Neuronal stem cell (in vitro differentiated cells): ENCODE measurements around the gene TNFRSF12A.
A peak's percentile ranks its signal among the peaks of the same experiment; 100 is the strongest.

Experiments used
- DNase-seq: peaks from one replicate; pipeline ENCODE4 v3.0.0-alpha.2; 2013; ENCODE audit warnings: low spot score
- H2AFZ ChIP-seq: one replicate; pipeline ENCODE4 v1.6.1; 2013; ENCODE audit warnings: mild to moderate bottlenecking, low read length, inconsistent platforms
- H2AK5ac ChIP-seq: 2 replicates; pipeline ENCODE4 v1.6.1; 2013; ENCODE audit warnings: low read depth, mild to moderate bottlenecking, inconsistent platforms, low read length, moderate library complexity, mixed read lengths
- H2BK120ac ChIP-seq: 2 replicates; pipeline ENCODE4 v1.6.1; 2013; ENCODE audit warnings: low read depth, mild to moderate bottlenecking, inconsistent platforms, low read length, moderate library complexity, mixed read lengths
- H2BK12ac ChIP-seq: one replicate; pipeline ENCODE4 v1.6.1; 2013; ENCODE audit warnings: low read length, inconsistent platforms
- H2BK15ac ChIP-seq: 2 replicates; pipeline ENCODE4 v1.6.1; 2013; ENCODE audit warnings: mild to moderate bottlenecking, low read length, inconsistent platforms, mixed read lengths
- H2BK5ac ChIP-seq: one replicate; pipeline ENCODE4 v1.6.1; 2013; ENCODE audit warnings: inconsistent platforms, mild to moderate bottlenecking, low read length, moderate library complexity
- H3K14ac ChIP-seq: one replicate; pipeline ENCODE4 v1.6.1; 2013; ENCODE audit warnings: low read length, inconsistent platforms
- H3K18ac ChIP-seq: 2 replicates; pipeline ENCODE4 v1.6.1; 2013; ENCODE audit warnings: low read length, inconsistent platforms
- H3K23ac ChIP-seq: 2 replicates; pipeline ENCODE4 v1.6.1; 2013; ENCODE audit warnings: low read depth, mild to moderate bottlenecking, mixed read lengths, low read length, inconsistent platforms; ENCODE audit not compliant: poor library complexity
- H3K27ac ChIP-seq: replicated peaks from 3 replicates; pipeline ENCODE4 v1.5.1; 2013; ENCODE audit warnings: low read length, inconsistent platforms
- H3K27me3 ChIP-seq, 3 experiments: 2 replicates each; pipeline ENCODE4 v1.6.1; 2013; ENCODE audit warnings: low read length in 3 of 3, mild to moderate bottlenecking in 2 of 3, inconsistent platforms in 1 of 3, low read depth in 1 of 3, mixed read lengths in 1 of 3, moderate library complexity in 1 of 3; ENCODE audit not compliant: control insufficient read depth in 3 of 3, insufficient read depth in 3 of 3
- H3K36me3 ChIP-seq, 2 donors: replicated peaks in 1 of 2; 2 replicates each; pipeline ENCODE4 v1.6.1; 2013; ENCODE audit warnings: low read length in 2 of 2; ENCODE audit not compliant: control insufficient read depth in 2 of 2, insufficient read depth in 2 of 2
- H3K4ac ChIP-seq: 2 replicates; pipeline ENCODE4 v1.6.1; 2013; ENCODE audit warnings: inconsistent platforms, mild to moderate bottlenecking, low read length, moderate library complexity
- H3K4me1 ChIP-seq, 2 donors: 1 replicate in 1 of 2; 2 replicates in 1 of 2; pipeline ENCODE4 v1.6.1; 2013; ENCODE audit warnings: low read length in 2 of 2, low read depth in 1 of 2; ENCODE audit not compliant: control insufficient read depth in 2 of 2, insufficient read depth in 1 of 2
- H3K4me2 ChIP-seq: one replicate; pipeline ENCODE4 v1.6.1; 2013; ENCODE audit warnings: mild to moderate bottlenecking, low read length, inconsistent platforms; ENCODE audit not compliant: insufficient read depth, poor library complexity, severe bottlenecking
- H3K4me3 ChIP-seq, 2 donors: 2 replicates each; pipeline ENCODE4 v1.5.1; 2013; ENCODE audit warnings: low read length in 2 of 2, mild to moderate bottlenecking in 2 of 2, inconsistent platforms in 1 of 2, moderate library complexity in 1 of 2
- H3K79me1 ChIP-seq: one replicate; pipeline ENCODE4 v1.6.1; 2013; ENCODE audit warnings: low read depth, mild to moderate bottlenecking, inconsistent platforms, low read length, moderate library complexity
- H3K9ac ChIP-seq: one replicate; pipeline ENCODE4 v1.6.1; 2013; ENCODE audit warnings: mild to moderate bottlenecking, low read depth, low read length, inconsistent platforms; ENCODE audit not compliant: poor library complexity
- H3K9me3 ChIP-seq, 2 donors: replicated peaks in 1 of 2; 2 replicates each; pipeline versions ENCODE3 to v1.6.1; 2013; ENCODE audit warnings: low read length in 2 of 2, mild to moderate bottlenecking in 2 of 2, inconsistent platforms in 1 of 2, low read depth in 1 of 2, mixed read lengths in 1 of 2, moderate library complexity in 1 of 2; ENCODE audit not compliant: control insufficient read depth in 2 of 2, insufficient read depth in 1 of 2
- H4K8ac ChIP-seq: one replicate; pipeline ENCODE4 v1.6.1; 2013; ENCODE audit warnings: low read depth, mild to moderate bottlenecking, inconsistent platforms, low read length, moderate library complexity
- H4K91ac ChIP-seq: one replicate; pipeline ENCODE4 v1.6.1; 2013; ENCODE audit warnings: low read length, low read depth, mild to moderate bottlenecking, inconsistent platforms; ENCODE audit not compliant: poor library complexity
- WGBS, 2 donors: extraction: QIAGEN DNeasy Blood & Tissue Kit; methylation state at CpG; one replicate each; pipeline ENCODE4 v1.1.7; 2013; ENCODE audit warnings: missing lambda C conversion rate in 2 of 2, mixed read lengths in 1 of 2; ENCODE audit not compliant: insufficient read length in 2 of 2, insufficient replicate concordance in 1 of 2; ENCODE audit errors: extremely low coverage in 2 of 2; 5-methylcytosine and 5-hydroxymethylcytosine counted together

Gene TNFRSF12A

GRCh38 chr16:2974319-2975056, 45.7 kb upstream of the TNFRSF12A start:
- H3K4me2 ChIP-seq: no peak overlapping the region
- H3K4ac ChIP-seq: no peak overlapping the region

GRCh38 chr16:2975161-2975795, 44.9 kb upstream of the TNFRSF12A start:
- H3K4me3 ChIP-seq: no peak overlapping the region
- no peak overlapping the region for H3K14ac ChIP-seq
- H3K23ac ChIP-seq: peak overlapping the region; percentile 43
- H3K18ac ChIP-seq: no peak overlapping the region
- no peaks in the 10 kb centered on the region for H3K27me3 ChIP-seq
- H2BK15ac ChIP-seq: no peak overlapping the region
- H2AFZ ChIP-seq: no peak overlapping the region
- no peak overlapping the region for H3K27ac ChIP-seq
- no peak overlapping the region for H2AK5ac ChIP-seq
- no peak overlapping the region for H2BK12ac ChIP-seq
- H3K79me1 ChIP-seq: peaks cover 16% of the 10 kb centered on the region
- no CpG with 5 or more reads among the region's 28 CpGs for WGBS, 2 donors
- H3K4ac ChIP-seq: no peak overlapping the region
- no peak overlapping the region for H4K8ac ChIP-seq
- H3K9me3 ChIP-seq: no peaks in the 10 kb centered on the region
- peaks cover 32 to 80% of the 10 kb centered on the region in 2 donors for H3K36me3 ChIP-seq
- H3K4me1 ChIP-seq: peaks cover 12 to 13% of the 10 kb centered on the region in 2 donors
- H2BK5ac ChIP-seq: no peak overlapping the region
- no peak overlapping the region for H2BK120ac ChIP-seq
- no peak overlapping the region for H4K91ac ChIP-seq
- DNase-seq: no peak
- no peak overlapping the region for H3K4me2 ChIP-seq
- peak overlapping the region; percentile 60 for H3K9ac ChIP-seq

More at GRCh38 chr16:2974319-2975056, 45.7 kb upstream of the TNFRSF12A start:
- H2BK120ac ChIP-seq: no peak overlapping the region
- H3K18ac ChIP-seq: no peak overlapping the region
- peak overlapping the region; percentile 73 for H3K23ac ChIP-seq
- no peak overlapping the region for H3K27ac ChIP-seq
- no peak for DNase-seq
- H4K91ac ChIP-seq: no peak overlapping the region
- H2AFZ ChIP-seq: no peak overlapping the region
- H2BK12ac ChIP-seq: no peak overlapping the region
- peaks cover 9% of the 10 kb centered on the region in 2 donors for H3K4me1 ChIP-seq
- H3K4me3 ChIP-seq: no peak overlapping the region
- no peaks in the 10 kb centered on the region for H3K27me3 ChIP-seq
- peak overlapping the region; percentile 65 for H4K8ac ChIP-seq
- H2BK5ac ChIP-seq: no peak overlapping the region
- no peak overlapping the region for H2AK5ac ChIP-seq
- H2BK15ac ChIP-seq: no peak overlapping the region
- H3K79me1 ChIP-seq: peaks cover 16% of the 10 kb centered on the region
- no peak overlapping the region for H3K9ac ChIP-seq
- H3K9me3 ChIP-seq: no peaks in the 10 kb centered on the region
- WGBS, 2 donors: no CpG with 5 or more reads among the region's 15 CpGs
- H3K36me3 ChIP-seq: peaks cover 32 to 80% of the 10 kb centered on the region in 2 donors
- H3K14ac ChIP-seq: no peak overlapping the region

- H3K36me3 ChIP-seq: peaks cover 31 to 76% of the 10 kb centered on the region in 2 donors
Observed at GRCh38 chr16:2976201-2976600, 44.0 kb upstream of the TNFRSF12A start.

GRCh38 chr16:2976673-2977072, 43.5 kb upstream of the TNFRSF12A start:
- peaks cover 9% of the 10 kb centered on the region for H3K79me1 ChIP-seq
- no peak overlapping the region for H2BK120ac ChIP-seq
- no peak overlapping the region for H3K23ac ChIP-seq
- no peak overlapping the region for H2BK12ac ChIP-seq
- H3K9ac ChIP-seq: no peak overlapping the region
- no peak overlapping the region for H3K4ac ChIP-seq
- H3K18ac ChIP-seq: no peak overlapping the region
- no peak overlapping the region for H2BK5ac ChIP-seq
- no peak overlapping the region for H2BK15ac ChIP-seq
- H2AK5ac ChIP-seq: no peak overlapping the region
- no peaks in the 10 kb centered on the region for H3K27me3 ChIP-seq
- no peak overlapping the region for H3K4me2 ChIP-seq
- no CpG with 5 or more reads among the region's 15 CpGs for WGBS, 2 donors
- no peaks in the 10 kb centered on the region for H3K9me3 ChIP-seq
- no peak overlapping the region for H3K27ac ChIP-seq
- no peak overlapping the region for H4K8ac ChIP-seq
- no peak overlapping the region for H2AFZ ChIP-seq
- H3K4me1 ChIP-seq: peaks cover 10 to 15% of the 10 kb centered on the region in 2 donors
- peaks cover 29 to 71% of the 10 kb centered on the region in 2 donors for H3K36me3 ChIP-seq
- H3K4me3 ChIP-seq: no peak overlapping the region
- no peak for DNase-seq
- no peak overlapping the region for H4K91ac ChIP-seq
- H3K14ac ChIP-seq: no peak overlapping the region

More at GRCh38 chr16:2976201-2976600, 44.0 kb upstream of the TNFRSF12A start:
- no peaks in the 10 kb centered on the region for H3K27me3 ChIP-seq
- DNase-seq: no peak
- H4K8ac ChIP-seq: no peak overlapping the region
- H3K4me1 ChIP-seq: peaks cover 7 to 10% of the 10 kb centered on the region in 2 donors
- H2BK120ac ChIP-seq: no peak overlapping the region
- H2BK12ac ChIP-seq: no peak overlapping the region
- H3K4me3 ChIP-seq: no peak overlapping the region
- H2AFZ ChIP-seq: no peak overlapping the region
- no peak overlapping the region for H3K4me2 ChIP-seq
- H3K79me1 ChIP-seq: peaks cover 10% of the 10 kb centered on the region
- no peak overlapping the region for H3K14ac ChIP-seq
- WGBS, 2 donors: no CpG with 5 or more reads among the region's 7 CpGs
- no peaks in the 10 kb centered on the region for H3K9me3 ChIP-seq
- no peak overlapping the region for H3K9ac ChIP-seq
- H3K18ac ChIP-seq: no peak overlapping the region
- no peak overlapping the region for H2AK5ac ChIP-seq
- H3K4ac ChIP-seq: no peak overlapping the region
- H2BK5ac ChIP-seq: no peak overlapping the region
- H3K27ac ChIP-seq: no peak overlapping the region
- H4K91ac ChIP-seq: no peak overlapping the region
- no peak overlapping the region for H2BK15ac ChIP-seq
- no peak overlapping the region for H3K23ac ChIP-seq
